ENCODE results near the gene SYNCRIP. TPM values are rescaled to one million over a fixed set of nuclear protein-coding genes. Genes with fewer than 3 reads are reported as not detected.

Gene SYNCRIP
- 76.3 and 92.3 TPM in 2 replicates for total RNA-seq

DNA sequence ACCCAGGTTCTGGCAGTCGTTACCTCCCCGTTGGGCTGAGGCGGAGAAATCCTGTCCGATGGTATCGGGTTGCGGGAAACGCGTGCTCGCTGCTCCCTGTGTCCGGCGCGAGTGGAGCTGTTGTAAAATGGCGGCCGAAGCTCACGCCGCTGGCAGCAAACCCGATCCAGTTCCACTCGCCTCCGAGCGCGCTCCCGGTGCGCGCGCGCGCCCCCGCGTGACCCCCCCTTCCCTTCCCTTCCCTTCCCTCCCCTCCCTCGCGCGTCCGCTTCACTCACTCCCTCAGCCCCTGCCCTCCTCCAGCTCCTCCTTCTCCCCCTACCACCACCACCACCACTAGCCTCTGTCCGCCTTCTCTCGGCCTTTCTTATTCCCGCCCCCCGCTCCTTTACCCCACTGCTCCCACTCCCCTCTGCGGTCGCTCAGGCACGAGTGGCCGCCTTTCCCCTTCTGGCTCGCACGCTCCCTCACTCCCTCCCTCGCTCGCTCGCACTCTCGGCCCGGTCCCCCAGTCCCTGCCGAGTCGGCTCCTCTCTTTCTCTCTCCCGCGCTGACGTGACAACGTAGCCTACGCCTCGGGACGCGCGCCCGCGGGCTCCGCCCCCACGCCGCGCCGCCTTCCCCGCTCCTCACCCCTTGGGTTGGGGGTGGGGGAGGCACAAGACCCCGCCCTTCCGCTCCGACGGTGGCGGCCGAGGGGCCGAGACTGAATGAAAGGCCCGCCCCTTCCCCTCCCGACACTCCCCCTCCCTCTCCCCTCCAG, at the start of gene SYNCRIP:
Gene SYNCRIP (minus strand): TSS at position 113 of the 763 bp plus-strand sequence. CDS start 1,447 bp downstream, outside the sequence.

DNA sequence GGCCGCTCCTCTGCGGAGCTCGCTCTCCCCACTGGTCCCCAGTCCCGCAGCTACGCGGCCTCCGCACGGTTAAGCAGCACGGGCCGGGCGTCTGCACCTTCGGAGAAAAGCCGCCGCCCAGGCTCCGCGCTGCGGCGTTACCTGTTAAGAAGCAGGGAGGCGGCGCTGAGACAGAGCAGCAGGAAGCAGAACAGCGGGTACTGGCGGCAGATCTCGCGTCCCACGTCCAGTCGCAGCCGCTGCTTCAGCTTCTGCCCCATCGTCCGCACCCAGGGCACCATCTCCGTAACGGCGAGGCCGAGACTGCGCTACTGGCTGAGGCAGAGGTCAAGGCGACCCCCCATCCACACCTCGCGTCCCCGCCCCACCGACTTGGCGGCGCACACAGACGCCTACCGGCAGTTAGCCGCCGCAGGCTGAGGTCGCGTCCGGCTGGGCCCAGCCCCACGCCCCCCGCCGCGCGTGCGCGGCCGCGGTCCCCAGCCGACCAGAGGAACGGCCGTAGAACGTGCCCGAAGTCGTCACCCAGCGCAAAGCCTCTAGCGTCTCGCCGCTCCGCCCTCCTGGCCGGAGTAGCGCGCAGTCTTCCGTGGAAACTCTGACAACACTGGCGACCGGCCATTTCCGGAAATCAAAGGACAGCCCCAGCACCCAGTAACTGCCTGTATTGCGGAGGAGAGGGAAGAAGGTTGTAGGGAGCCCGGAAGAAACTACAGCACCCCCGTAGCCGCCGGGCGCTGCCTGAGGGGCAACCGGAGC, 49.1 kb downstream of the SYNCRIP start, which contains the start of gene SNX14:
Gene SNX14 (minus strand): TSS at position 421 of the 759 bp plus-strand sequence. CDS start 140 bp downstream, at position 281.

Small RNA genes lying within 50 kb of the gene (small RNA-seq; reads per million reads assigned to genes)
- not detected for gene SNORD50B

Other genes with a start within 250 kb of the SYNCRIP start
- 499 and 602 TPM in 2 replicates for gene NT5E, start 192.8 kb downstream of the SYNCRIP start, total RNA-seq
- 125 and 126 TPM in 2 replicates for gene SNX14, start 49.0 kb downstream of the SYNCRIP start, total RNA-seq